Osteoblast (primary cell): Measurements from ENCODE around the gene HOXB7. TPM values are rescaled to one million over a fixed set of nuclear protein-coding genes. Genes with fewer than 3 reads are reported as not detected.

Experiments
- DNase-seq: peaks from one replicate; pipeline ENCODE4 v3.0.0; 2011; ENCODE audit warnings: low spot score, mixed read lengths; ENCODE audit not compliant: insufficient read length; ENCODE audit errors: missing footprints
- H2AFZ ChIP-seq: 2 replicates; pipeline ENCODE4 v1.6.0; 2011; ENCODE audit warnings: mild to moderate bottlenecking, low read length
- H3K27ac ChIP-seq: 2 replicates; pipeline ENCODE4 v1.5.1; 2011; ENCODE audit warnings: mild to moderate bottlenecking, low read depth, low read length, moderate library complexity
- H3K27me3 ChIP-seq: 2 replicates; pipeline ENCODE4 v1.6.0; 2012; ENCODE audit warnings: mild to moderate bottlenecking, control low read depth, inconsistent platforms, low read length, moderate library complexity; ENCODE audit not compliant: insufficient read depth
- H3K36me3 ChIP-seq: 2 replicates; pipeline ENCODE4 v1.5.1; 2011; ENCODE audit warnings: mild to moderate bottlenecking, low read length, control low read depth, moderate library complexity; ENCODE audit not compliant: insufficient read depth
- H3K4me1 ChIP-seq: 2 replicates; pipeline ENCODE4 v1.5.1; 2011; ENCODE audit warnings: mild to moderate bottlenecking, low read length, control low read depth, moderate library complexity; ENCODE audit not compliant: insufficient read depth
- H3K4me2 ChIP-seq: 2 replicates; pipeline ENCODE4 v1.6.0; 2011; ENCODE audit warnings: mild to moderate bottlenecking, low read length; ENCODE audit not compliant: insufficient read depth
- H3K4me3 ChIP-seq: fragments of 200-600 bp; sonication (generic); 3 replicates; pipeline ENCODE4 v1.5.1; 2012; ENCODE audit warnings: mild to moderate bottlenecking, low read length, inconsistent platforms; ENCODE audit not compliant: insufficient read depth
- H3K79me2 ChIP-seq: 2 replicates; pipeline ENCODE4 v1.6.0; 2012; ENCODE audit warnings: mild to moderate bottlenecking, low read length, control low read depth, inconsistent platforms; ENCODE audit not compliant: insufficient read depth
- H3K9me3 ChIP-seq: 2 replicates; pipeline ENCODE4 v1.5.1; 2011; ENCODE audit warnings: low read depth, low read length, control low read depth
- H4K20me1 ChIP-seq: 2 replicates; pipeline ENCODE4 v1.6.0; 2012; ENCODE audit warnings: mild to moderate bottlenecking, low read length, control low read depth; ENCODE audit not compliant: insufficient read depth
- CTCF ChIP-seq: IDR thresholded peaks from 2 replicates; pipeline ENCODE4 v1.5.1; 2011; ENCODE audit warnings: mild to moderate bottlenecking, low read depth, low read length, moderate library complexity; ENCODE audit errors: extremely low read depth
- small RNA-seq: library from RNA; depleted of rRNA; stranded (forward); fragments of <200 nt; gene quantifications from one replicate; pipeline ENCODE3, GENCODE V24; 2012
- total RNA-seq: library from RNA; depleted of rRNA; stranded (reverse); fragments of >200 nt; gene quantifications from 2 replicates; pipeline ENCODE4 v1.2.3, GENCODE V29; 2012

Gene HOXB7
- total RNA-seq, 1 donor, result 0.36 TPM

GRCh38 chr17:48558831-48559121 lies 52.0 kb downstream of the HOXB7 start:
- Histone ChIP-seq H3K4me2 (no peak overlapping the region), H3K4me3 (no peak overlapping the region), H4K20me1 (no peaks in the 10 kb centered on the region), H3K9me3 (no peaks in the 10 kb centered on the region), H3K79me2 (no peaks in the 10 kb centered on the region), H3K27me3 (peaks cover 85% of the 10 kb centered on the region), H2AFZ (no peak overlapping the region), H3K4me1 (no peaks in the 10 kb centered on the region), H3K36me3 (no peaks in the 10 kb centered on the region), H3K27ac (no peak overlapping the region)
- no peak for TF ChIP-seq CTCF
- DNase-seq, result no peak

GRCh38 chr17:48558057-48558830 lies 52.6 kb downstream of the HOXB7 start:
- TF ChIP-seq CTCF, result no peak
- H3K36me3 ChIP-seq, result no peaks in the 10 kb centered on the region
- no peak overlapping the region for H3K27ac ChIP-seq
- no peak overlapping the region for H3K4me3 ChIP-seq
- no peaks in the 10 kb centered on the region for H3K79me2 ChIP-seq
- H3K27me3 ChIP-seq, result peaks cover 85% of the 10 kb centered on the region
- DNase-seq, result no peak
- no peaks in the 10 kb centered on the region for H3K4me1 ChIP-seq
- H4K20me1 ChIP-seq, result no peaks in the 10 kb centered on the region
- no peak overlapping the region for H2AFZ ChIP-seq
- no peak overlapping the region for H3K4me2 ChIP-seq
- no peaks in the 10 kb centered on the region for H3K9me3 ChIP-seq

Small RNAs within 50 kb of the gene (small RNA-seq; reads per million reads assigned to genes)
- 8.1 reads per million, percentile 91 among the genes with 10 or more reads in this experiment for gene MIR196A1

Other genes starting within 250 kb of the HOXB7 start
- not detected in 2 replicates for gene SKAP1, start 180.8 kb downstream of the HOXB7 start, total RNA-seq
- not detected in 2 replicates for gene HOXB1, start 80.0 kb downstream of the HOXB7 start, total RNA-seq
- gene HOXB2, start 65.9 kb downstream of the HOXB7 start, total RNA-seq, result 2.1 and 3.3 TPM in 2 replicates
- gene HOXB4, start 32.7 kb downstream of the HOXB7 start, total RNA-seq, result 0.29 and 0.36 TPM in 2 replicates
- 1.5 and 1.8 TPM in 2 replicates for gene HOXB3, start 20.8 kb downstream of the HOXB7 start, total RNA-seq
- not detected in 2 replicates for gene HOXB5, start 17.2 kb downstream of the HOXB7 start, total RNA-seq
- gene HOXB6, start 6.0 kb downstream of the HOXB7 start, total RNA-seq, result 0.59 and 0.72 TPM in 2 replicates
- not detected in 2 replicates for gene HOXB8, start 4.3 kb upstream of the HOXB7 start, total RNA-seq
- gene HOXB9, start 15.3 kb upstream of the HOXB7 start, total RNA-seq, result not detected in 2 replicates
- 0.88 TPM in 1 of 2 replicates, not detected in the other for gene PRAC1, start 111.5 kb upstream of the HOXB7 start, total RNA-seq
- not detected in 2 replicates for gene PRAC2, start 112.2 kb upstream of the HOXB7 start, total RNA-seq
- gene HOXB13, start 117.7 kb upstream of the HOXB7 start, total RNA-seq, result not detected in 2 replicates
- not detected in 2 replicates for gene TTLL6, start 206.2 kb upstream of the HOXB7 start, total RNA-seq
- gene CALCOCO2, start 220.0 kb upstream of the HOXB7 start, total RNA-seq, result 103 and 105 TPM in 2 replicates